HG02571 (cell line): ENCODE data around the gene UROC1.

Experiments
- ATAC-seq: cut with Tn5 transposase; IDR thresholded peaks from one replicate; pipeline ENCODE4 v1.9.1; 2021; ENCODE audit warnings: mild to moderate bottlenecking, moderate library complexity; ENCODE audit not compliant: unreplicated experiment

UROC1 gene

GRCh38 chr3:126497956-126498355 is 19.6 kb downstream of the UROC1 start:
- ATAC-seq: no peak

- ATAC-seq: no peak
These were observed 20.4 kb downstream of the UROC1 start for GRCh38 chr3:126496894-126497850.

GRCh38 chr3:126495786-126496185 is 21.8 kb downstream of the UROC1 start:
- no peak for ATAC-seq

- ATAC-seq: no peak
These were observed 22.7 kb downstream of the UROC1 start for GRCh38 chr3:126494970-126495230.

- no peak for ATAC-seq
These were observed 23.2 kb downstream of the UROC1 start for GRCh38 chr3:126494204-126494969.

- ATAC-seq: no peak
These were observed 23.8 kb downstream of the UROC1 start for GRCh38 chr3:126493739-126494138.

- no peak for ATAC-seq
These were observed 24.5 kb downstream of the UROC1 start for GRCh38 chr3:126493051-126493450.

- no peak for ATAC-seq
These were observed 26.2 kb downstream of the UROC1 start for GRCh38 chr3:126491221-126492013.

GRCh38 chr3:126490619-126491018 is 27.0 kb downstream of the UROC1 start:
- ATAC-seq: no peak

GRCh38 chr3:126488886-126489569 is 28.5 kb downstream of the UROC1 start:
- ATAC-seq: no peak

- no peak for ATAC-seq
These were observed 29.4 kb downstream of the UROC1 start for GRCh38 chr3:126488185-126488584.

- ATAC-seq: no peak
These were observed 30.3 kb downstream of the UROC1 start for GRCh38 chr3:126487151-126487771.

GRCh38 chr3:126486360-126486847 is 31.2 kb downstream of the UROC1 start:
- no peak for ATAC-seq

- ATAC-seq: no peak
These were observed 31.6 kb downstream of the UROC1 start for GRCh38 chr3:126485956-126486355.

GRCh38 chr3:126485176-126485897 is 32.2 kb downstream of the UROC1 start:
- ATAC-seq: no peak

- ATAC-seq: no peak
These were observed 32.9 kb downstream of the UROC1 start for GRCh38 chr3:126484662-126485061.

- no peak for ATAC-seq
These were observed 33.4 kb downstream of the UROC1 start for GRCh38 chr3:126484148-126484547.

GRCh38 chr3:126483321-126483761 is 34.2 kb downstream of the UROC1 start:
- no peak for ATAC-seq

GRCh38 chr3:126482503-126483255 is 34.9 kb downstream of the UROC1 start:
- ATAC-seq: no peak
